HG03139 (cell line): ENCODE results near the gene RCAN2.

Experiments
- ATAC-seq: cut with Tn5 transposase; IDR thresholded peaks from one replicate; pipeline ENCODE4 v1.9.1; 2021; ENCODE audit not compliant: unreplicated experiment

The RCAN2 gene

DNA sequence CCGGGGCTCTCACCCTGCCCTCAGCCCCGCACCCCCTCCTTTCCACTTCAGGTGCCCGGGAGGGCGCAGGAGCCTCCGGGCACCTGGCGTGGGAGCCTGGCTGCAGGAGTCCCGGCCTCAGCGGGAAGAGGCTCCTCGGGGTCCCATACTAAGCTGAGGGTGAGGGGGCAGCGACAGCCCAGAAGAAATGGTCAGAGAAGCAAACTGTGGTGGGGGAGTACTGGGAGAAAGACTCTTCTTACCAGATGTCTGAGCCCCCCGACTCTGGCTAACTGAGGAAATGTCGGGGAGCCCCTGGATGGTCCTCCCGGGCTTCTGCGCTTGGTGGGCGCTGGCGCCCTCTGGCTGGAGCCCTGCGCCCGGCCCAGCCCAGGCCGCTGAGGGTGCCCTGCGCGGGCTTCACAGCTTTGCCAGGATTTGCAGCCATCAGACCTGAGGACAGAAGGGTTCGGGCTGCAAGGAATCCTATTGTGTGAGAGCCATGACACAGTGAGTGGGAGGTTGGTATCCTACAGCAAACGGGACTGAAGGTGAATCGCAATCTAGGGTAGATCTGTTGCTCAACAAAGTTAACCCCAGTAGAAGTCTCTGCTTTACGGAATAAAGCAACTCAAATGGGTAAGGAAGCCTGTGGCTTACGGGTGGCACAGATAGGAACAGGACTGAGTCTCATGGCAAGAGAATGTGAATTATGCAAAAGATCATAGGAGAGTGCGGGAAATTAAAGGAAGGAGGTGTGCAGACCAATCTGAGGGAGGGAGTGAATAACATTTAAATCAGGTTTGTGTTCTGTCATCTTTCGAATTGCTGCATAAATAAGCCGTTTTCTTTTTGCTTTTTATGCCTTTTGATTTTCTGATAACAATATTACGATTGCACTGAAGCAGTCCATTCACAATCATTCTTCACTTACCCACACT is 639 bp upstream of the RCAN2 start:
- ATAC-seq: no peak

DNA sequence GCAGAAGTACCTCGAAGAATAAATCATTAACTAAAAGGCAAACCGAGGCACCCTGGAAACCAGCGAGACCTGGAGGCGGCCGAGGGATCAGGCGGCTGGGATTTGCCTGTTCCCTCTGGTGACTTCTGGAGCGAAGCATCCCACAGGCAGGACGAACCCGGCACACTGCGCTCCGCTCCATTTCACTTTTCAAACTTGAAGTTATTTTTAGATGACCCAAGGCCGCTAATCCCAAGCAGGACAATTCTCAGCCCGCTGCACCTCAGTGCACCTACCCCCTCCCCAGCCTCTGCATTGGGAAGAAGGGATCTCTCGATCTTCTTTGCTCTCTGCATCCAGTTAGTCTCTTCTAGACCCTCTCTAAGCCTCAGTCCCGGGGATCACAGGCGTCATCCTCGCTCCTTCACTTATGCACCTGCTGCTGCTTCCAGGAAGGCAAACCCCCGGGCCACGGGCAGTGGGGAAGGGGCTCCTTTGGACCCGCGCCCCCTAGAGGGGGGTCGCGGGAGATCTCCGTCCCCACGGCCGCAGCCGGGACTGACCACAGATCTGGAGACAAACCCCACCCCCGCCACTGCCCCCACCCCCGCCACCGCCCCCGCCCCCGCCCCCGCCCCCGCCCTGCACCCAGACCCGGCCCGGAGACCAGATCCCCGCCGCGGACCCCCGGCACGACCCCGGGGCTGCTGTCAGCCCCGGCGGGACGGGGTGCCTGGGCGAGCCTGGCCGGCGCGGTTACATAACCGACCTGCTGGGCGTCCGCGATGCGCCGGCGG is 636 bp downstream of the RCAN2 start:
- no peak for ATAC-seq

DNA sequence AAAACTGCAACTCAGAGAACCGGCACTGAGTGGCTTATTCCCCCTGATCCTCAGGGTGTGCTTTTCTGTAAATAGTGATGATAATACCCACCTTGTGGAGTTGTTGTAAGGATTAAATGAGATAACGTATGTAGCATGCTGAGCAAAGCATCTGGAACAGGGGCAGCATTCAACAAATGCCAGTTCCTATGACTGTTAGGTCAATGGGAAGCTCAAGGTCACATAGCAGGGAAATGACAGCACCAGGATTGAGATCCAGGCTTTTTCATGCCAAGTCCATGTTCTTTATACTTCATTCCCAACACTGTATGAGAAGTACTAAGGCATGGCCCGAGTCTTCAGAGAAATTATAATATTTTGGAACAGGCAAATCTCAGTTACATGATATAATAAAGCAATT is 5.1 kb downstream of the RCAN2 start:
- ATAC-seq: no peak

DNA sequence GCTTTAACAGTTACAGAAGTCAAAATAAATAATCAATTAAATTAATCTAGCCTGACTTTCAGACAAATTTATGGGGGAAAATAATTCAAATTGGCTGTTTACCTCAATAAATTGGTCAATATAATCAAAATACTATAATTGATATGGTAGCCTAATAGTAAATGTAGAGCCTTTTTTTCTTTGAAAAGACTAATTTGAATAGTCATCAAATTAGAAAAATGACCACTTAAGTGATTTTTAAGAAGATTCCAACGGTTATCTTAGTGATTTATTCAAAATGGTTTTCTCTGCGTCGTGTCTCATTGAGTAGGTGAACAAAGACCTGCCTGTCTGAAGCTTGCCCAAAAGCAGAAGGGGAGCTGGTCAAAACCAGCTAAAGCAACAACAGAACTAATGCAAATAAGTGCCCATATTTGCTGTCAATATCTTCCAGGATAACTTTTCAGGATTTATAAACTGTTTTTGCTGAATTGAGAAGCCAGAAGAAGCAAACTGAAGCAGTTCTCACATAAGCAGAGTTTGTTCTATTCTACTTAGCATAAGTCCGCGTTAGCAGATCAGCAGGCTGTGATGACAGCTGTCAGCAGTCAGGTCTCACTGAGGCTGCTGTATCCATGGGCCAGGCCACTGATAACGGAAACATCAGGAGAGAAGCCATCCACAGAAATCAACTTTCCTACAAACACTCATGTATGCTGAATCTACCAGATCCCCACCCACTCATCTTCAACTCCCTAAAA is 7.0 kb downstream of the RCAN2 start:
- no peak for ATAC-seq

DNA sequence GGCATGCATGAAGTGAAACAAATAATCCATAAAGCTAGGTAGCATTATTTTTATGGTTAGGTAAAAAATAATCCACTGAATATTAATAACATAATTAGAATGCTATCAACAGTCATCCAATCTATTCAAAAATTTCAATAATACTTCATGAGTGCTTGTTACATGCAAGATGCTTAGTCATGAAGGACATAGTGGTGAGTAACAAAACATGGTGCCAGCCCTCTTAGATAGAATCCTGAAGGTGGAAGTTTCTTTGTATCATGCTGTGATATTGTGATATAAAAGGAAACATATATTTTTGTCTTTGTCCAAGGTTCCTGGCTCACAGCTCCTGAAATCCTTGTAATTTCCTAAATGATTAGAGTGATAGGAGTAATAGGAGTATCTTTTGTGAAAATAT is 14.9 kb downstream of the RCAN2 start:
- no peak for ATAC-seq

DNA sequence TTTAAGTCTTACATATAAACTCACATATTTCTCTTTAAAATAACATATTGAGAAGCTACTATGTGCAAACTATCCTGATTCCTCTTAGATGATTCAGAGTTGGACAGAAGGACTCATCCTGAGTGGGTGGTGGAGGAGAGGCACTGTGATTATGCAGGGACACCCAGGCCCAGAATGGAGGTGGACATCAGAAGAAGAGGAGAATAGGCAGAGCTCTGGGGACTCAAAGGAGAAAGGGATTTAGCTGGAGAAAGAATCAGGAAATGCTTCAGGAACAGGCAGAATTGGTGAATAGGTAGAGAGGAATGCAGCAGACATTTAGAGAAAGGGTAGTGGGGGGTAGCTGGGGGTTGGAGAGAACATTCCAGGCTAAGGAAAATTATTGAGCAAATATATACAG is 17.4 kb downstream of the RCAN2 start:
- ATAC-seq: no peak

DNA sequence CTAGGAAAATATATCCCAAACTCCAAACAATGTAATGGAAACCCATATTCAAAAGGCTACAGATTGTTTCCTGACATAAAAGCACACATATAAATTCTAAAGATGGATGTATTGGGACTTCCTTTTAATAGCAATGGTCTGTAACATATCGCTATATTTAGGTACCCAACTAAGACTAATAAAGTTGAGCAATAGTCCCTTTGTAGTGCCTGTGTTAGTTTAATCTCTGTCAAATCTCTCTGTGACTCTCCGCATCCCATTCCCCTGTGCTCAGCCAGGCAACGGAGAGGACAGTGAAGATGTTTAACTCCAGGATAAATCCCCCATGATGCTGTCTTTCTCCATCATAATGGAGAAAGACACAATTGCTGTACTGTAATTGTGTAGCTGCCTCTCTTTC is 19.0 kb downstream of the RCAN2 start:
- ATAC-seq: no peak

DNA sequence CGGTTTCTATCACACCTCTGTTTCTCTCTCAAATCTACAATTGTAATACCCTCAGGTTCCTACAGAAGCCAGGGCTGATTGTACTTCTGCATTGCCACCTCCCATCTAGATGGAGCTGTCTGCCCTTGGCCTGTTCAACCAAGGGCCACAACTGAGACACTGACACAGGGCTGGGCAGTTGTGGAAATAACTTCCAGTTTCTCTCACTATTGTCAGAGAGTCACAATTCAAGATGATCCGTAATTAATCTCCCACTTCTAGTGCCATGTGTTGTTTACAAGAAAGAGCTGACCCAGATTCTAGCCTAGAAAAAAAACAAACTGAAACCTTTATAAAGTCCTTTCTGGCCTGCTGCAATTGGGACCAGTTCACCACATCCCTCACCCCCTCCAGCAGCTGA is 22.2 kb downstream of the RCAN2 start:
- ATAC-seq: no peak

DNA sequence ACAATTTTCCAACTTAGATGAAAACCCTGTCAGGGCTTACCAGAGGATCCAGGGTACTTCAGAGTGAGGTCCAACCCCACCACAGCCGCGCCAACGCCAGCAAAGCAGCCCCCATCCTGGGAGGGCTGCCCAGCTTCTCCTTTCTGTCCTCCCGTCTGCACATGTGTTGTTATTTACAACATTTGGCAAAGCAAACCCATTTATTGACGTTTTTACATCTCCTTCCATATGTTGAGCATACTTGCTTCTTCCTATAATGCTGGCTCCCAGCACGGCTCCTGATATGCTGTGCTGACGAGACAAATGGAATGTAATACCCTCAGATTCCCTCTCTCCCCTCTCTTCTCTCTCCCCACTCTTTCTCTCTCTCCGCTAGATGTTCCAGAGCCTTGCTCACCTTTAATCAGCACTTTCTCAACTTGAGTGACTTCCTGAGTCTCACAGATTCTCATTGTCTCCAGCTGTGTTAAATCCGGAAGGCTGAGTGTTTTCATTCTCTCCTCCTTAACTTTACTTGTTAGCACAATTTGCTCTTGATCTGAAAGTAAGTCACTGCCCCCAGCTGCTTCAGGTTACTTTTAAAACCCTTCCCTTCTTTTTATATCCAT is 22.7 kb downstream of the RCAN2 start:
- ATAC-seq: no peak

DNA sequence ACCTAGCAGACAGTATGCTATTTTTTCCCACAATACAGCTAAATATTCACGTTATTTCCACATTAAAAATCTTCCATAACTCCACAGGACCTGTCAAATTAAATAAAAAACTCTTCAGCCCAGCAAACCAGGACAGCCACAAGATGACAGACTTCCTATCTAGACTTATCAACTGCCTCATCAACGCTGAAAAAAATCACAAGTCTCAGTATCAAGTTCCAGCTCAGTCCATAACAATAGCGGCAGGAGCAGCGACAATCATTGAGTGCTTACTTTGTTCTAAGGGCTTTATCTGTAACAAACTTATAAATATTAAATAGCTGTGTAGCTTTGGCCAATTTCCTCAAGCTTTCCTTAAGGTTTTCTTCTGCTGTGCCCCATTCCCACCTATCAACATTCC is 24.7 kb downstream of the RCAN2 start:
- ATAC-seq: no peak

DNA sequence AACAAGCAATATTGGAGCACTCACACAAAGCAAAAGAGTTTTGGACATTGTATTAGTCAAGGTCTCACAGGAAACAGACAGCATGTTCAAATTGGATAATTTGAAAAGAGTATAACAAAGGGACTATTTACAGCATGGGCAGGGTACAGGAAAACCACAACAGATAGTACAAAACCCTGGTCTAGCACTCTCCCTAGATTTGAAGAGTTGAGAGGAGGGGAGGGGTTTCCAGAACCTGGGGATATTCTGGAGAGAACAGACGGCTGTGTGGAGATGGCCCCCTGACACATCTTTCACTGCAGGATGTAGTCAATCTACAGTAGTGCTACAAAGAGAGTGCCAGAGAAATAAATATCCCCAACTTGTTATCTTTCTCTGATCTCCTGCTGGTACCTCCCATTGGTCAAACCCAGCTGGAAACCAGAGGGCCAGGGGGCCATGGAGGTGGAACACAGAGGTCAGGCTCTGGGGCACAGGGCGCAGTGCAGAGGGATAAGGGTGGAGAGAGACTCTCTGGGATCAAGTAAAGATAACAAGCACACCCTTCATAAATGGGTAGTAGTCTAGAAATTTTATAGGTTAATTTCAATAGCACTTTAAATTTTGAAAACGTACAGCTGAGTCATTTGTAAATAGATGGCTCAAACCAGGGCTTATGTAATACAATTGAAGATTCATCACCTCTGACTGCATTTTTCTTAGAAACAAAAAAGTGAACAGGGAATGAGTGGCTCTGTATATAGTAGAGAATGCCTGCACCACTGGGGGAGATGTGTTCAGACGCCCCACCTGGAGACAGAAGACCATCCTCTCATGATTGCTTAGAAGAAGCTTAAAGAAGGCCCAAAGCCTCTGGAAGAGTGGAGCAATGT is 25.7 kb downstream of the RCAN2 start:
- ATAC-seq: no peak

DNA sequence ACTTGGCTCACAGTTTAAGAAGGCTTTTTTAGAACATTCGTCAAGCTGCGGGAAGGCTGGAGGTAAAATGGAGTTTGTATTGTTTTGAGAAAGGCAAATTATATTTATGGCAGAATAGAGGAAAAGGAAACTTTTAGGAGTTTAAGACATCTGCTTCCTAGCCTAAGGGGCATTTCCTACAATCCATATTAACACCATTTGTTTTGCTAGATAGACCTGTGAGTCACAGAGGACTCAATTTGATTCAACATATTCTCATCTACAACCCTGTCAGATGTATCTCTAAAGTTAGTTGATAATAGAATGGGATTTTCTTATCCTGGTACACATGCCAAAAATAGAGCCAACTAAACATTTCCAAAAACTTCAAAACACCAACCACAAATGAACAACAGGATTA is 35.0 kb downstream of the RCAN2 start:
- ATAC-seq: no peak

DNA sequence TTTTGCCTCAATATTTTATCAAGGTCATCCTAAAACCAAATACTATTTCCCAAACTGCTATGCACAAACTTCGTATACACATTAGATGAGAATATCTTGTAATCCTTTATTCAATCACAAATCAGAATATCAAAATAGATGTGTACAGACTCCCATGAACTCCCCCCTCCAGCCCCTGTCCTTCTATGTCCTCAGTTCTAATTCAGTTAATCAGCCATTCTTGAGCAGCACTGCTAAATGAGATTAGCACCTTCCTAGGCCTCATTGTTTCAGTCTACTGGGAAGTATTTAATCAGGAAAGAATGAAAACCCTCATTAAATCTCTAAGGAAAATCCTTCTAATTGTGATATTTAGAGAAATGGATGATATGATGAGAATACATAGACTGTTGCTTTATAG is 36.6 kb downstream of the RCAN2 start:
- ATAC-seq: no peak

DNA sequence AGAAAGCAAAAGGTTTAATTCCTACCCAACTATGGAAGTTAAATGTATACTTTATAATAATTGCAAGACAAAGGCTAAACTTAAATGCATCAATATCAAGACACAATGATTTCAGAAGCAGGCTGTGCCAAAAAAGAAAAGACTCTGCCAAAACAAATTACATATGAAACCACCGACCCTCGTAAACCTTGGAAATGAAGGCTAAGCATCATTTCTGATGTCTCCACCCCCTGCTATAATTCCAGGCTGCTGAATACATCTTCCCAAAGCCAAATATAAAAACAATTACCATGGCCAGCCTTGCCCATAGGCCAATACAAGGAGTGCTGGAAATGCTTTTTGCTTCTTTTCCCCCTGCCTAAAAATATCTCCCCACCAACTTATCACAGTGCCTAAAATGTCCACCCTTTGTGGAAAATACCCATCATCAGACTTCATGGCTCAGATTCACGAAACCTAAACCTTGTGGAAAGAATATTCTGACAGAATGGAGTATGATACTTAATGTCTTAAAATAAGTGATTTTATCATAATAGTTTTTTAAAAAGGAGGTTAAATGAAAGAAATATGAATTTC is 37.4 kb downstream of the RCAN2 start:
- no peak for ATAC-seq

DNA sequence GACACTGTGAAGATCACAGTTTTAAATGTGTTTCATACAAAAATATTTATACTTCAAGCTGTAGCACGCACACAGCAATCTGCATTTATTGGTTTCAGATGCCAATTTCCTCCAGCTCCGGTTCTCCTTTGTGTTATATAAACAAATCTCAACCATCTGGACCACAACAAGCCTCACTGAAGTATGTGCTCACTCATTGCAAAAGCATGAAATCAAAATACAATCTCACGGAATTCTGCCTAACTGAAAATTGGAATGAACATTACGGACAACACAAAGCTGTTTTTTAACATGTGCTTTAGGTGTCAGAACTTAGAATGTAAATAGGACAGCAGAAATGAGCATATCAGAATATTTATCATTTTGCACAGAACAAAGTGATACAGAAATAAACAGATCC is 38.0 kb downstream of the RCAN2 start:
- ATAC-seq: no peak

DNA sequence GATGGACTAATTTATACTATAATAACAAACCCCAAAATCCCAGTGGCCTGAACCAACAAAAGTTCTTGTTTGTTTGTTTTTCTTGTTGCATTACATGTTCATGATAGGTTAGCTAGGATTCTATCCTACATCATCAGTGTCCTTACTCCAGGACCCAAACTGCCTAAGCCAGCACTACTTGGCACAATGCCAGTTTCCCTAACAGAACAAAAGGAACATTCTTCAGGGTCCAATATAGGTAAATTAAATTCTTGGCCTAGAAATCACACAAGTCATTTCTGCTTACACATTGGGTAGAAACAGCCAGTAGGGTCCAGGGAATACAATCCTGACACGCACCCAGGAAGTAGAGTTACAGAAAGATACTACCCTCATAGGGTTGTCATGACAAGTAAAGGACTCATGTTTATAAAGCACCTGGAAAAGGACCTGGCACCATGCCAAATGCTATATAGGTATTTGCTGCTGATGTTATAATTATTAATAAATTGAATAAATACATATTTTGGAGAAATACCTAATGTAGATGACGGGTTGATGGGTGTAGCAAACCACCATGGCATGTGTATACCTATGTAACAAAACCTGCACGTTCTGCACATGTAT is 38.8 kb downstream of the RCAN2 start:
- ATAC-seq: no peak

DNA sequence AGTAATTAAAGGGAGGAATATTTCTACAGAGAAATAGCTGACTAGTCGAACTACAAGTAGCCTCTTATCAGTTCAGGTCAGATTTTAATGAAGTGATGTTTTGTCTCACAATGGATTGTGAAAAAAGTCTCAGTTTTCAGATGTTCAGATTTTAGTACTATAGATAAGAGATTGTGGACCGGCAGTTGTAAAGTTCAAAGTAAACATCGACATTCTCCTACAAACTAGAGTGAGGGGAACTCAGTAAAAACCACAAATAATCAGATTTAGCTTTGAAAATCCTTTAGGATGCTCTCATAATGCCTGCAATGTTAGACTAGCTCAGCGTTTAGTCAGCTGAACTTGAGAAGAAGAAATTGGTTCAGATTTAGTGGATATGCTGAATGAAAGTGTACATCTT is 39.9 kb downstream of the RCAN2 start:
- ATAC-seq: no peak

DNA sequence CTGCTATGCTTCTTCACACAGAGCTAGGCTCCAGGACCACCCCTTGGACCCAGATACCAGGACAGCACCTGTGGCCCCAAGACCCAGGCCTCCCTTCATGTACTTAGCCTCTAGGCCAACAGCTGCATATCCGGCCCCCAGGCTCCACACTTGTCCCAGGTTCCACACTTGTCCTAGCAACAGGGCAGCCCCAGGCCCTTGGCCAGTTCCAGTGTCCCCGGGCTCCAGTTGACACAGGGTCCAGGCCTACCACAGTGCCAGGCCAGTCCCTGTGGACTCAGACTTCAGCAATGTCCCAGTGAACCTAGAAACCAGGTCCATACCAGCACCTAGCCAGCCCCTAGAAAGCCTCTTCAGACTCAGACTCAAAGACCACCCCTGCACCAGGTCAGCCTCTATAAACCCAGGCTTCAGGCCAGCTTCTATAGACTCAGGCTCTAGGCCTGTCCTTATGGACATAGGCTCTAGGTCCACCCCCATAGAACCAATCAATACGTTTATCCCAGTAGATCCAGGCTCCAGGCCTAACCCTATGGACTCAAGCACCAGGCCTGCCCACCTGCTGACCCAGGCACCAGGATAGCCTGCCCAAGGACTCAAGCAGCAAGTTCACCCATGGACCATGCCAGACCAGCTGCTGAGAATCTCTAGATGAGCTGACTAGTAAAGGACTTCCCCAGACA is 46.3 kb downstream of the RCAN2 start:
- no peak for ATAC-seq

DNA sequence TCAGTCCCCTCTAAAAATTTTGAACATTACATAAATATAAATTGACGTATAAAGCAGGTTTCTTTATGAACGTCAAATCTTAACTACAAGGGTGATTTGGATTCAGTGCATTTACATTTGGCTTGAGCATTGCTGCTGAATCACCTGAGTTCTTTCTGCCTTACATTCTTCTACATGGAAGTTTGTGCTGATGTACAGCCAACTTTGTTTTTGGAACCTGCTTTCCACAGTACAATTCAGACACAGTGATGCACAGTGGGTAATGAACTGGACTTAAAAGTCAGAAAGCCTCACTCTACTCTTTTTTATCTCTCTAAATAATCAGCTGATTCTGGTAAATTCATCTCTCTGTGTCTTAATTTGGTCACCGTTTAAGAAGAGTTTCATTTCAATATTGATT is 47.6 kb downstream of the RCAN2 start:
- ATAC-seq: no peak
